ENCODE data around the gene WSCD1. TPM values are rescaled to one million over a fixed set of nuclear protein-coding genes. Genes with fewer than 3 reads are reported as not detected.

Gene WSCD1
- total RNA-seq, 1 donor from 2014 or later, result 16.1 TPM

- no peak for DNase-seq (ENCODE audit: extremely low spot score, unreplicated experiment)
- no peaks in the 10 kb centered on the region for H3K9me3 Mint-ChIP-seq
- H3K27ac Mint-ChIP-seq, result no peak overlapping the region
- peaks cover 26% of the 10 kb centered on the region for H3K27me3 Mint-ChIP-seq
- no peaks in the 10 kb centered on the region for H3K4me1 Mint-ChIP-seq (ENCODE audit: unreplicated experiment)
- H3K36me3 Mint-ChIP-seq, result no peaks in the 10 kb centered on the region
- H3K4me3 Mint-ChIP-seq, result no peak overlapping the region
- no peak for TF ChIP-seq CTCF (conservative IDR thresholded peaks at IDR 0.05)
Observed at GRCh38 chr17:6135996-6136395, 65.8 kb downstream of the WSCD1 start.

GRCh38 chr17:6137716-6138502 lies 67.7 kb downstream of the WSCD1 start:
- no peak overlapping the region for H3K27ac Mint-ChIP-seq
- H3K9me3 Mint-ChIP-seq, result no peaks in the 10 kb centered on the region
- H3K4me3 Mint-ChIP-seq, result no peak overlapping the region
- H3K27me3 Mint-ChIP-seq, result peaks cover 30% of the 10 kb centered on the region
- H3K36me3 Mint-ChIP-seq, result no peaks in the 10 kb centered on the region
- H3K4me1 Mint-ChIP-seq (ENCODE audit: unreplicated experiment), result no peaks in the 10 kb centered on the region
- TF ChIP-seq CTCF (conservative IDR thresholded peaks at IDR 0.05), result no peak
- DNase-seq (ENCODE audit: extremely low spot score, unreplicated experiment), result no peak

- Mint-ChIP-seq H3K4me1 (ENCODE audit: unreplicated experiment) (no peaks in the 10 kb centered on the region), H3K27ac (no peak overlapping the region), H3K4me3 (no peak overlapping the region), H3K36me3 (no peaks in the 10 kb centered on the region), H3K9me3 (no peaks in the 10 kb centered on the region), H3K27me3 (peaks cover 30% of the 10 kb centered on the region)
- TF ChIP-seq CTCF (conservative IDR thresholded peaks at IDR 0.05), result no peak
- DNase-seq (ENCODE audit: extremely low spot score, unreplicated experiment), result no peak
Observed at GRCh38 chr17:6138761-6139446, 68.7 kb downstream of the WSCD1 start.

GRCh38 chr17:6139447-6139832 lies 69.3 kb downstream of the WSCD1 start:
- Mint-ChIP-seq H3K4me3 (no peak overlapping the region), H3K27me3 (peaks cover 30% of the 10 kb centered on the region), H3K4me1 (ENCODE audit: unreplicated experiment) (no peaks in the 10 kb centered on the region), H3K9me3 (no peaks in the 10 kb centered on the region), H3K27ac (no peak overlapping the region), H3K36me3 (no peaks in the 10 kb centered on the region)
- no peak for DNase-seq (ENCODE audit: extremely low spot score, unreplicated experiment)
- no peak for TF ChIP-seq CTCF (conservative IDR thresholded peaks at IDR 0.05)

- TF ChIP-seq CTCF (conservative IDR thresholded peaks at IDR 0.05), result no peak
- H3K4me1 Mint-ChIP-seq (ENCODE audit: unreplicated experiment), result no peaks in the 10 kb centered on the region
- peaks cover 30% of the 10 kb centered on the region for H3K27me3 Mint-ChIP-seq
- no peak overlapping the region for H3K27ac Mint-ChIP-seq
- no peaks in the 10 kb centered on the region for H3K36me3 Mint-ChIP-seq
- H3K4me3 Mint-ChIP-seq, result no peak overlapping the region
- no peak for DNase-seq (ENCODE audit: extremely low spot score, unreplicated experiment)
- no peaks in the 10 kb centered on the region for H3K9me3 Mint-ChIP-seq
Observed at GRCh38 chr17:6140188-6140587, 70.0 kb downstream of the WSCD1 start.

Data from type B pancreatic cell (in vitro differentiated cells).